Mesothelial cell of epicardium (in vitro differentiated cells): ENCODE data around the gene NGEF. TPM values are rescaled to one million over a fixed set of nuclear protein-coding genes. Genes with fewer than 3 reads are reported as not detected.

Experiments used
- DNase-seq, 2 experiments: peaks; one replicate each; pipeline ENCODE4 v3.0.0; 2021; ENCODE audit warnings: low spot score in 2 of 2; ENCODE audit not compliant: unreplicated experiment in 2 of 2
- H3K27ac Mint-ChIP-seq: 2 replicates; pipeline ENCODE4 v1.8.0; 2021; ENCODE audit warnings: mixed read lengths
- H3K27me3 Mint-ChIP-seq: 2 replicates; pipeline ENCODE4 v1.8.0; 2021; ENCODE audit warnings: low read depth, mixed read lengths
- H3K36me3 Mint-ChIP-seq: 2 replicates; pipeline ENCODE4 v1.8.0; 2021; ENCODE audit warnings: mixed read lengths
- H3K4me1 Mint-ChIP-seq: 2 replicates; pipeline ENCODE4 v1.8.0; 2021; ENCODE audit warnings: mixed read lengths
- H3K4me3 Mint-ChIP-seq: 2 replicates; pipeline ENCODE4 v1.8.0; 2021; ENCODE audit warnings: mild to moderate bottlenecking, moderate library complexity, mixed read lengths
- H3K9me3 Mint-ChIP-seq: 2 replicates; pipeline ENCODE4 v1.8.0; 2021; ENCODE audit warnings: mixed read lengths
- CTCF ChIP-seq: fragments of 200-600 bp; sonication (generic); IDR thresholded peaks from one replicate; pipeline ENCODE4 v1.5.0; 2021; ENCODE audit warnings: antibody characterized with exemption; ENCODE audit not compliant: unreplicated experiment
- total RNA-seq: library from RNA; stranded (reverse); gene quantifications from 3 replicates; pipeline ENCODE4 v1.2.1, GENCODE V29; 2021

NGEF gene
- total RNA-seq, 1 donor from 2014 or later = 0.51 TPM

- H3K36me3 Mint-ChIP-seq = no peaks in the 10 kb centered on the region
- no peaks in the 10 kb centered on the region for H3K27me3 Mint-ChIP-seq
- peaks cover 5% of the 10 kb centered on the region for H3K4me1 Mint-ChIP-seq
- no peak for TF ChIP-seq CTCF
- no peak overlapping the region for H3K27ac Mint-ChIP-seq
- no peak overlapping the region for H3K4me3 Mint-ChIP-seq
- no peak for DNase-seq
- peaks cover 3% of the 10 kb centered on the region for H3K9me3 Mint-ChIP-seq
These were observed 18.8 kb upstream of the NGEF start for GRCh38 chr2:233031556-233032500.

DNA sequence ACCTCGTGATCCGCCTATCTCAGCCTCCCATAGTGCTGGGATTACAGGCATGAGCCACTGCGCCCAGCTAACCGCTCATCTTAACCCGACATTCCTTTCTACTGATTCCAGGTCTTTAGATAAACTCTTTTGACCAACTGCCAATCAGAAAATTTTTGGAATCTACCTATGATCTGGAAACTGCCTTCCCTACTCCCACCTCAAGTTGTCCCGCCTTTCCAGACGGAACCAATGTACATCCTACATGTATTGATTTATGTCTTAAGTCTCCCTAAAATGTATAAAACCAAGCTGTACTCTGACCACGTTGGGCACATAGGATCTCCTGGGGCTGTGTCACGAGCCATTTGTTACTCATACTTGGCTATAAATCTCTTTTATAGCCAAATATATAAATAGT is 16.3 kb upstream of the NGEF start:
- H3K27ac Mint-ChIP-seq = no peak overlapping the region
- TF ChIP-seq CTCF = no peak
- no peak for DNase-seq
- H3K36me3 Mint-ChIP-seq = no peaks in the 10 kb centered on the region
- H3K4me3 Mint-ChIP-seq = no peak overlapping the region
- H3K4me1 Mint-ChIP-seq = peaks cover 5% of the 10 kb centered on the region
- peaks cover 3% of the 10 kb centered on the region for H3K9me3 Mint-ChIP-seq
- no peaks in the 10 kb centered on the region for H3K27me3 Mint-ChIP-seq

- Mint-ChIP-seq H3K27me3 (no peaks in the 10 kb centered on the region), H3K4me1 (no peaks in the 10 kb centered on the region), H3K9me3 (peaks cover 3% of the 10 kb centered on the region), H3K36me3 (no peaks in the 10 kb centered on the region), H3K4me3 (no peak overlapping the region), H3K27ac (no peak overlapping the region)
- DNase-seq = no peak
- TF ChIP-seq CTCF = no peak
These were observed 13.2 kb upstream of the NGEF start for GRCh38 chr2:233026198-233026813.

GRCh38 chr2:233025706-233026105 is 12.7 kb upstream of the NGEF start:
- no peak for DNase-seq
- H3K27me3 Mint-ChIP-seq = no peaks in the 10 kb centered on the region

GRCh38 chr2:233023761-233024410 is 10.8 kb upstream of the NGEF start:
- H3K36me3 Mint-ChIP-seq = no peaks in the 10 kb centered on the region
- H3K4me3 Mint-ChIP-seq = no peak overlapping the region
- H3K27ac Mint-ChIP-seq = no peak overlapping the region
- DNase-seq = no peak
- no peaks in the 10 kb centered on the region for H3K4me1 Mint-ChIP-seq
- H3K9me3 Mint-ChIP-seq = no peaks in the 10 kb centered on the region
- no peaks in the 10 kb centered on the region for H3K27me3 Mint-ChIP-seq
- no peak for TF ChIP-seq CTCF

More at GRCh38 chr2:233025706-233026105, 12.7 kb upstream of the NGEF start:
- no peak overlapping the region for H3K4me3 Mint-ChIP-seq
- no peaks in the 10 kb centered on the region for H3K4me1 Mint-ChIP-seq
- no peak overlapping the region for H3K27ac Mint-ChIP-seq
- no peaks in the 10 kb centered on the region for H3K36me3 Mint-ChIP-seq
- peaks cover 3% of the 10 kb centered on the region for H3K9me3 Mint-ChIP-seq
- no peak for TF ChIP-seq CTCF
